Measurements from ENCODE around the gene PRSS22.

Gene PRSS22

GRCh38 chr16:2824626-2825025 is 33.3 kb downstream of the PRSS22 start:
- DNase-seq (ENCODE audit: low spot score), result no peak
- no peak for TF ChIP-seq CTCF (IDR thresholded peaks at IDR 0.05; ENCODE audit: extremely low read depth, insufficient read depth, missing control alignments)
- in situ Hi-C loops (cut with MboI; ENCODE audit: low pct_unique_long_range_greater_than_20kb, low sequenced_read_pairs, unreplicated experiment), result no loop called here

- DNase-seq (ENCODE audit: low spot score), result no peak
- in situ Hi-C loops (cut with MboI; ENCODE audit: low pct_unique_long_range_greater_than_20kb, low sequenced_read_pairs, unreplicated experiment), result no loop called here
- no peak for TF ChIP-seq CTCF (IDR thresholded peaks at IDR 0.05; ENCODE audit: extremely low read depth, insufficient read depth, missing control alignments)
These were observed 35.5 kb downstream of the PRSS22 start for GRCh38 chr16:2822496-2822895.

- no peak for TF ChIP-seq CTCF (IDR thresholded peaks at IDR 0.05; ENCODE audit: extremely low read depth, insufficient read depth, missing control alignments)
- DNase-seq (ENCODE audit: low spot score), result no peak
These were observed 35.8 kb downstream of the PRSS22 start for GRCh38 chr16:2822158-2822495.

DNA sequence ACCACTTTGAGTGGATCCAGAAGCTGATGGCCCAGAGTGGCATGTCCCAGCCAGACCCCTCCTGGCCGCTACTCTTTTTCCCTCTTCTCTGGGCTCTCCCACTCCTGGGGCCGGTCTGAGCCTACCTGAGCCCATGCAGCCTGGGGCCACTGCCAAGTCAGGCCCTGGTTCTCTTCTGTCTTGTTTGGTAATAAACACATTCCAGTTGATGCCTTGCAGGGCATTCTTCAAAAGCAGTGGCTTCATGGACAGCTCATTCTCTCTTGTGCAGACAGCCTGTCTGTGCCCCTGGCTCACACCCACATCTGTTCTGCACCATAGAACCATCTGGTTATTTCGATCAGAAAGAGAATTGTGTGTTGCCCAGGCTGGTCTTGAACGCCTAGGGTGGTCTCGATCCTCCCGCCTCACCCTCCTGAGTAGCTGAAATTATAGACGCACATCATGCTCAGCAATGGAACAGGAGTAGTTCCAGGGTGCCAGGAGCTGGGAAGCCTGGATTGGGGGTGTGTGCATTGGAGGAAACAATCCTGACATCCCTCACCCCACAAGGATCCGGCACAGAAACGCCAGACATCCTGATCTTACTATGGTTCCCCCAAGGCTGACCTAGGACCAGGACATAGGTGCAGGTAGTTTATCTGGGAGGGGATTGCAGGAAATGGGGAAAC is 36.3 kb downstream of the PRSS22 start:
- TF ChIP-seq CTCF (IDR thresholded peaks at IDR 0.05; ENCODE audit: extremely low read depth, insufficient read depth, missing control alignments), result no peak
- DNase-seq (ENCODE audit: low spot score), result no peak
- in situ Hi-C loops (cut with MboI; ENCODE audit: low pct_unique_long_range_greater_than_20kb, low sequenced_read_pairs, unreplicated experiment), result no loop called here

More at GRCh38 chr16:2822158-2822495, 35.8 kb downstream of the PRSS22 start:
- in situ Hi-C loops (cut with MboI; ENCODE audit: low pct_unique_long_range_greater_than_20kb, low sequenced_read_pairs, unreplicated experiment), result no loop called here

DNA sequence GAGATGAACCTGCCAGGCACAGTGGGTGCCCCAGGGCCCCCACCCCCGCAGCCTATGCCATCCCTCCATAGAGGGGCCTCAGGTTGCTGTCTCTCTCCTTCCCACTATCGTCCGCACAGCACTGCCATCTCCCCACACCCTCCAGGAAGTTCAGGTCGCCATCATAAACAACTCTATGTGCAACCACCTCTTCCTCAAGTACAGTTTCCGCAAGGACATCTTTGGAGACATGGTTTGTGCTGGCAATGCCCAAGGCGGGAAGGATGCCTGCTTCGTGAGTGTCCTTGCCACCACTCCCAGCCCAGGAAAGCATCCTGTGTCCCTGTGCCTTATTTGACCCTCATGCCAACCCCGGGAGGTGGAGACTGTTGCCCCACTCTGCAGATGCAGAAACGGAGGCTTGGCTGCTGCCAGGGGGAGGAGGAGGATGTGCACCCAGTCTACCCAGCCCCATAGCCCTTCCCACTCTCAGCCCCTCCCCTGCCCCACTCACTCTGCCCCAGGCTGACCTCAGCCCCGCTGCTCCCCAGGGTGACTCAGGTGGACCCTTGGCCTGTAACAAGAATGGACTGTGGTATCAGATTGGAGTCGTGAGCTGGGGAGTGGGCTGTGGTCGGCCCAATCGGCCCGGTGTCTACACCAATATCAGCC is 37.0 kb downstream of the PRSS22 start:
- no peak for TF ChIP-seq CTCF (IDR thresholded peaks at IDR 0.05; ENCODE audit: extremely low read depth, insufficient read depth, missing control alignments)
- in situ Hi-C loops (cut with MboI; ENCODE audit: low pct_unique_long_range_greater_than_20kb, low sequenced_read_pairs, unreplicated experiment), result no loop called here
- DNase-seq (ENCODE audit: low spot score), result no peak

DNA sequence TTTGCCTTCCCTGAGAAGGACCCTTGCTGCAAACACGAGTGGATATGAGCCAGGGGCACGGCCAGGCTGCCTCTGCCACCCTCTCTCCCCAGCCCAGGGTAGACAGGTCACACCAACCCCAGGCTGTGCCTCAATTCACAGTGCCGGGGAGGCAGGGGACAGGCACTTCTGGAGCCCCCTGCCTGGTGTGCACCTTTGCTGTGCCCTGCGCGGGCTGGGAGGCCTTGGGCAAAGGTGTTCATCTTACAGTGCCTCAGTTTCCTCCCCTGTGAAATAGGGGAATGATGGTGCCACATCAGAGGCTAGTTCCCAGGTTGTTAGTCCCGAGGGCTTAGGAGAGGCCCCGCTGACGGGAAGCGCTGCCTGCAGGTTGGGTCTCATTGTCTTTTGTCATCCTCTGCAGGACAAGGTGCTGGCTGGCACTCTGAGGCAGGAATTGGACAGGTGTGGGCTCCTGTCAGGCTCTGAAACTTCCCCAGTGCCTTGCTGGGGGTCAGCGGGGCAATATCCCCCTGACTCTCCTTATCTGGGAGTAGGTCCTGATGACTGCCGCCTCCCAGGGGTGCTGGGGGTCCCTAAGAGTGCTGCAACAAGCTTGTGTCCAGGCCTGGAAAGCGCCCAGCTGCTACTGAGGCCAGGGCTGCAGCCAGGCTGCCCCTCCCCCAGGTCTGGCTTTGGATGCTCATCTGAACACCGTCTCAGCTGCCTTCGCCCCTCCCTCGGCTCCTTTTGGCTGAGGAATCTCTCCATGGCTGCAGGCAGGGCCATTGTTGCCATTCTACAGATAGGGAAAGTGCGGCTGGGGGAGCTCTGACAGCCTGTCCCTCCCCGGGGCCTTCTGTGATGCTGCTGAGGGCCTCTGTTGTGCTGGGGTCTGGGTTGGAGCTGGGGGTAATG is 37.8 kb downstream of the PRSS22 start:
- TF ChIP-seq CTCF (IDR thresholded peaks at IDR 0.05; ENCODE audit: extremely low read depth, insufficient read depth, missing control alignments), result no peak
- in situ Hi-C loops (cut with MboI; ENCODE audit: low pct_unique_long_range_greater_than_20kb, low sequenced_read_pairs, unreplicated experiment), result no loop called here
- no peak for DNase-seq (ENCODE audit: low spot score)
